ENCODE data around the gene PACS1. TPM values are rescaled to one million over a fixed set of nuclear protein-coding genes. Genes with fewer than 3 reads are reported as not detected.
A peak's percentile ranks its signal among the peaks of the same experiment; 100 is the strongest.

The PACS1 gene
- total RNA-seq, 5 donors from 2014 or later (not counting 1 experiment from before 2014, with no cell fraction given): 222 to 268 (median 236) TPM

GRCh38 chr11:66238786-66239413 is 168.8 kb downstream of the PACS1 start:
- Histone ChIP-seq H3K4me1 (ENCODE audit: control insufficient read depth in 1 of 2, extremely low read depth in 1 of 2, insufficient read depth in 2 of 2, low read length in 2 of 2) (peaks cover 0 to 5% of the 10 kb centered on the region in 2 experiments), H3K4me3 (ENCODE audit: control insufficient read depth in 1 of 2, extremely low read depth in 1 of 2, low read length in 1 of 2) (no peak overlapping the region), H3K9me3 (no peaks in the 10 kb centered on the region), H3K27me3 (replicated peaks in 1 of 2; ENCODE audit: control insufficient read depth in 2 of 2, extremely low read depth in 1 of 2, insufficient read depth in 2 of 2, low read length in 1 of 2) (no peaks in the 10 kb centered on the region), H3K27ac (ENCODE audit: low read length) (no peak overlapping the region), H3K36me3 (ENCODE audit: control insufficient read depth in 2 of 2, extremely low read depth in 1 of 2, insufficient read depth in 1 of 2, low read length in 1 of 2) (peaks cover 23 to 92% of the 10 kb centered on the region in 2 donors)
- DNase-seq (no peak), ATAC-seq (replicated peaks in 1 of 4) (no peak)
- H3K27ac Mint-ChIP-seq: peak overlapping the region in 1 of 2 donors; percentile 39
- 93% methylated on average over 12 of the region's 17 CpGs for WGBS (ENCODE audit: insufficient coverage)
- H3K27me3 Mint-ChIP-seq: no peaks in the 10 kb centered on the region
- no peaks in the 10 kb centered on the region for H3K9me3 Mint-ChIP-seq
- CTCF ChIA-PET: interaction anchor here in 1 of 2 donors (0.6 kb wide), 1 partner anchor 74 kb away, joined by 3 read pairs; no protein-coding TSS in a partner anchor
- peaks cover 0 to 8% (median 4%) of the 10 kb centered on the region in 3 donors for H3K4me1 Mint-ChIP-seq
- POLR2A ChIA-PET: no interaction called here
- no peak overlapping the region for H3K4me3 Mint-ChIP-seq
- peaks cover 56% of the 10 kb centered on the region for H3K36me3 Mint-ChIP-seq

GRCh38 chr11:66239511-66239910 is 169.4 kb downstream of the PACS1 start:
- Histone ChIP-seq H3K27ac (ENCODE audit: low read length) (no peak overlapping the region), H3K36me3 (ENCODE audit: control insufficient read depth in 2 of 2, extremely low read depth in 1 of 2, insufficient read depth in 1 of 2, low read length in 1 of 2) (peaks cover 25 to 91% of the 10 kb centered on the region in 2 donors), H3K4me3 (ENCODE audit: control insufficient read depth in 1 of 2, extremely low read depth in 1 of 2, low read length in 1 of 2) (no peak overlapping the region), H3K9me3 (no peaks in the 10 kb centered on the region), H3K4me1 (ENCODE audit: control insufficient read depth in 1 of 2, extremely low read depth in 1 of 2, insufficient read depth in 2 of 2, low read length in 2 of 2) (peaks cover 0 to 5% of the 10 kb centered on the region in 2 experiments), H3K27me3 (replicated peaks in 1 of 2; ENCODE audit: control insufficient read depth in 2 of 2, extremely low read depth in 1 of 2, insufficient read depth in 2 of 2, low read length in 1 of 2) (no peaks in the 10 kb centered on the region)
- H3K4me1 Mint-ChIP-seq: peaks cover 0 to 8% (median 4%) of the 10 kb centered on the region in 3 donors
- CTCF ChIA-PET: interaction anchor here in 1 of 2 donors (0.6 kb wide), 1 partner anchor 73 kb away, joined by 3 read pairs; no protein-coding TSS in a partner anchor
- no peak overlapping the region for H3K27ac Mint-ChIP-seq
- DNase-seq: no peak
- H3K36me3 Mint-ChIP-seq: peaks cover 54% of the 10 kb centered on the region
- H3K4me3 Mint-ChIP-seq: no peak overlapping the region
- WGBS (ENCODE audit: insufficient coverage): 90% methylated on average over 2 of the region's 3 CpGs
- H3K9me3 Mint-ChIP-seq: no peaks in the 10 kb centered on the region
- POLR2A ChIA-PET: no interaction called here
- ATAC-seq (replicated peaks in 1 of 4): no peak
- no peaks in the 10 kb centered on the region for H3K27me3 Mint-ChIP-seq

DNA sequence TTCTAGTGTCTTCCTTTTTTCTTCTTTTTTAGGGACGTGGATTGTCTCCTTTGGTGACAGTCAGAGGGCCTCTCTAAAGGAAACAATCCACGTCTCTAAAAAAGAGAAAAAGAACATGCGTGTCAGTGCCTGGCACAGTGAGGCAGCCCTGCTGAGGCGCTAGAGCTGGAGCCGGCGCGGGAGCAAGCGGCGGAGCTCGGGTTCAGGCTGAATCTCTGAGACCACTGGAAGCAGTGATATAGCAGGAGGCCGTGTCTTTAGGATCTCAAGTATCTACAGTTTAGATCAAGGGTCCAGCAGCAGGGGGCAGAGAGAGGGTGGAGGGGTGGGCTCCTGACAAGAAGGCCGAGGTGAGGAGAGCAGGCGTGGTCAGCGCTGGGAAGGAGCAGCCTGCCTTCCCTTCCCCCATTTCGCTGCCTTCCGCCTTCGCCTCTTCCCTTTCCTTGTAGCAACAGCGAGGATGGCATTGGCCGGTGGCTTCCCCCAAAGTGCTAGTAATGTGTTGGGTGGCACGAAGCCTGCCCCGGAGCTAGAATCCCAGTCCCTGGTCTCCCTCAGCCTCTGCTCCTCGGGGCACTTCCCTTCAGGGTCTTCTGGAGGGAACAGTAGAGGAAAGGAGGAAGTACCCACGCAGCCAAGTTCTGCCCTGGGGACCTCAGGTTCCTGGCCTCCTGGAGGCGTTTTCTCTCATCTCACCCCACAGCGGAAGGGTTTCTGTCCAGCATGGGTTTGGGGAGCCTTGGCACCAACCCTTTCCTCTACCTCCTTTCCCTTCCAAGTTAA is 170.1 kb downstream of the PACS1 start:
- no peak overlapping the region for H3K27ac ChIP-seq (ENCODE audit: low read length)
- ATAC-seq (replicated peaks in 1 of 4) (no peak), DNase-seq (no peak)
- H3K27ac Mint-ChIP-seq: peak overlapping the region in 1 of 2 donors; percentile 45
- H3K9me3 ChIP-seq: no peaks in the 10 kb centered on the region
- H3K4me3 ChIP-seq (ENCODE audit: control insufficient read depth in 1 of 2, extremely low read depth in 1 of 2, low read length in 1 of 2): no peak overlapping the region
- WGBS (ENCODE audit: insufficient coverage): 96% methylated on average over 12 of the region's 25 CpGs
- H3K36me3 Mint-ChIP-seq: peaks cover 52% of the 10 kb centered on the region
- CTCF ChIA-PET: no interaction called here
- peaks cover 29 to 91% of the 10 kb centered on the region in 2 donors for H3K36me3 ChIP-seq (ENCODE audit: control insufficient read depth in 2 of 2, extremely low read depth in 1 of 2, insufficient read depth in 1 of 2, low read length in 1 of 2)
- H3K27me3 Mint-ChIP-seq: no peaks in the 10 kb centered on the region
- no peak overlapping the region for H3K4me3 Mint-ChIP-seq
- no peaks in the 10 kb centered on the region for H3K27me3 ChIP-seq (replicated peaks in 1 of 2; ENCODE audit: control insufficient read depth in 2 of 2, extremely low read depth in 1 of 2, insufficient read depth in 2 of 2, low read length in 1 of 2)
- POLR2A ChIA-PET: no interaction called here
- peaks cover 0 to 8% (median 4%) of the 10 kb centered on the region in 3 donors for H3K4me1 Mint-ChIP-seq
- no peaks in the 10 kb centered on the region for H3K9me3 Mint-ChIP-seq
- peaks cover 0 to 5% of the 10 kb centered on the region in 2 experiments for H3K4me1 ChIP-seq (ENCODE audit: control insufficient read depth in 1 of 2, extremely low read depth in 1 of 2, insufficient read depth in 2 of 2, low read length in 2 of 2)

DNA sequence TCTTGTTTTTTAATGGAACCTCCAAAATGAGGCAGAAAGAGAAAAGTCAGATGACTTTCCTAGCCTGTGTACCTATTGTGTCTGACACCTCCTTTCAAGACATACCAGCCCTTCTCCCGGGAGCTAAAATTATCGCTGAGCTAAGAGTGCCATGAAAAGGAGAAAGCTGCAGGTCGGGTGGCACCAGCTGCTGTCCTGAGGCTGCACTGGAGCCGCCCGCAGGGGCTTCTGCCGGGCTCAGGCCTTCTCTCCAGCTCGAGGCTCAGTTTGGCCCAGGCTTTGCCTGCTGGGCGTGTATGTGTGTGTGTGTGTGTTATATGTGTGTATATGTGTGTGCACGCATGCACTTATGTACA is 170.7 kb downstream of the PACS1 start:
- POLR2A ChIA-PET: no interaction called here
- ATAC-seq (replicated peaks in 1 of 4): peak in 2 of 4 experiments; percentile 8 to 14
- CTCF ChIA-PET: no interaction called here
- Mint-ChIP-seq H3K27me3 (no peaks in the 10 kb centered on the region), H3K4me1 (peaks cover 0 to 8% (median 4%) of the 10 kb centered on the region in 3 donors), H3K9me3 (no peaks in the 10 kb centered on the region), H3K27ac (peak overlapping the region in 1 of 2 donors; percentile 45), H3K36me3 (peaks cover 46% of the 10 kb centered on the region), H3K4me3 (no peak overlapping the region)
- 100% methylated on average over 1 of the region's 9 CpGs for WGBS (ENCODE audit: insufficient coverage)
- peaks cover 0 to 5% of the 10 kb centered on the region in 2 experiments for H3K4me1 ChIP-seq (ENCODE audit: control insufficient read depth in 1 of 2, extremely low read depth in 1 of 2, insufficient read depth in 2 of 2, low read length in 2 of 2)
- no peaks in the 10 kb centered on the region for H3K9me3 ChIP-seq
- no peak for DNase-seq
- H3K27ac ChIP-seq (ENCODE audit: low read length): no peak overlapping the region
- no peak overlapping the region for H3K4me3 ChIP-seq (ENCODE audit: control insufficient read depth in 1 of 2, extremely low read depth in 1 of 2, low read length in 1 of 2)
- H3K36me3 ChIP-seq (ENCODE audit: control insufficient read depth in 2 of 2, extremely low read depth in 1 of 2, insufficient read depth in 1 of 2, low read length in 1 of 2): peaks cover 30 to 86% of the 10 kb centered on the region in 2 donors
- no peaks in the 10 kb centered on the region for H3K27me3 ChIP-seq (replicated peaks in 1 of 2; ENCODE audit: control insufficient read depth in 2 of 2, extremely low read depth in 1 of 2, insufficient read depth in 2 of 2, low read length in 1 of 2)

DNA sequence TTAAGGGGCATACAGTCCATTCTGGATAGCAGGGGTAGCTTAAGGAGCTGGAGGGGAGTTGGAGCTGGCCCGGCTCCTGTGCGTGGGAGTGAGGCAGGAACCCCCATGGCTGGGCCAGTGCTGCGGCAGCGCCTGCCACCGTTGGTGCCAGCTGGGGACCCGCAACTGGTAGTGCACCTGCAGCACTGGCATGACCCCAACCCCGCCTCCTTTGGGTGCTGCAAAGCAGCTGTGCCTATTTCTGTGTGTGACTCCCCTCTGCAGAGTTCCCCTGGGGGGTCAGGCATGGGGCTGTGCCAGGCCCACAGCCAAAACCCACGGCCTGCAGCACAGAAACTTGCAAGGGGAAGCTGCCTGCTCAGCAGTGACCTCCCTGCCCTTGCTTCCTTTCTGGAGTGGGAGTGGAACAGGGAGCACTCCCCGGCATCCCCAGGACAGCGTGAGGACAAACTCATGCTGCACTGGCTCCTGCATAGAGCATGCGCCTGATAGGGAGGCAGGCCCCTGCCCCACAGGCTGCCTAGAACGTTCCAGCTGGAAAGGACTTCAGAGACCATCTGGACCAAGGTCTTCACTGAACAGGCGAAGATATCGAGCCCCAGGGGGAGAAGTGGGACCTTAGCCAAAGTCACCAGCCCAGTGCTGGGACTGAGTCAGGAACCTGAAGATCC is 172.2 kb downstream of the PACS1 start:
- DNase-seq (no peak), ATAC-seq (replicated peaks in 1 of 4) (no peak)
- Histone ChIP-seq H3K27ac (ENCODE audit: low read length) (no peak overlapping the region), H3K27me3 (replicated peaks in 1 of 2; ENCODE audit: control insufficient read depth in 2 of 2, extremely low read depth in 1 of 2, insufficient read depth in 2 of 2, low read length in 1 of 2) (no peaks in the 10 kb centered on the region), H3K4me1 (ENCODE audit: control insufficient read depth in 1 of 2, extremely low read depth in 1 of 2, insufficient read depth in 2 of 2, low read length in 2 of 2) (peaks cover 0 to 5% of the 10 kb centered on the region in 2 experiments), H3K9me3 (no peaks in the 10 kb centered on the region), H3K4me3 (ENCODE audit: control insufficient read depth in 1 of 2, extremely low read depth in 1 of 2, low read length in 1 of 2) (no peak overlapping the region), H3K36me3 (ENCODE audit: control insufficient read depth in 2 of 2, extremely low read depth in 1 of 2, insufficient read depth in 1 of 2, low read length in 1 of 2) (peaks cover 32 to 80% of the 10 kb centered on the region in 2 donors)
- no peaks in the 10 kb centered on the region for H3K27me3 Mint-ChIP-seq
- ChIA-PET POLR2A (no interaction called here), CTCF (no interaction called here)
- peaks cover 3 to 8% (median 4%) of the 10 kb centered on the region in 3 donors for H3K4me1 Mint-ChIP-seq
- H3K36me3 Mint-ChIP-seq: peaks cover 44% of the 10 kb centered on the region
- no peaks in the 10 kb centered on the region for H3K9me3 Mint-ChIP-seq
- WGBS (ENCODE audit: insufficient coverage): 87% methylated on average over 14 of the region's 14 CpGs
- H3K4me3 Mint-ChIP-seq: no peak overlapping the region
- peak overlapping the region in 1 of 2 donors; percentile 44 for H3K27ac Mint-ChIP-seq

DNA sequence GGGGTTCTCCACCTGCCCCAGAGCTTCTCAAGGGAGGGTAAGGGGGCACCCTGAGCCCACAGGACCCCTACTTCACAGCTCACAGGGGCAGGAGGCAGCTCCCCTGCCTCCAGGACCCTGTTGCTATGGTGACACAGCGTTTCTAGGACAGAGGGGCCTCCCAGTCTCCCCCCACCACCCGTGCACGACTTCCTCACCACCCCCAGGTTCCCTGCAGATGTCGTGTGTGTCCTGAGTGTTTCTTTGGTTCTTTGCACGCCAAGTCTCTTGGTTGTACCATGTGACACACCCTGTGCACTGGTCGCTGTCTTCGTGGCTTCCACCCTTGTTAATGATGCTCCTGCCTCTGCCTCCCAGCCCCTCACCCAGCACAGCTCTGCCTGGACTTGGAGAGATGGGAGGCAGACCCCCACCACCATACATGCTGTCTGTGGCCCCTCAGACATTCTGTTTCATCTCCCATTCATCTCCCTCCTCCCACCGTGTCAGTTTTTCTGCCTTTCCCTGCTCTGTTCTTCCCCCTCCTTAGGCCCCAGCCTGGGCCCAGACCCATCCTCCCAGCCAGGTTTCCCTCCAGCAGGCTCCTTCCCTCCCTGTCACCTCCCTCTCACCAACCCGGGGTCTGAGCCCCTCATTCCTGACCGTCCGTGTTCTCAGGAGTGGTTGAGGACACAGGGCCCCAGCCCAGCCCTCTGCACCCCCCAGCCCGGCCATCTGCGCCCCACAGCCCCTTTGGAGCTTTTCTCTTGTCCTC is 173.9 kb downstream of the PACS1 start:
- Histone ChIP-seq H3K4me1 (ENCODE audit: control insufficient read depth in 1 of 2, extremely low read depth in 1 of 2, insufficient read depth in 2 of 2, low read length in 2 of 2) (peaks cover 0 to 5% of the 10 kb centered on the region in 2 experiments), H3K9me3 (no peaks in the 10 kb centered on the region), H3K36me3 (ENCODE audit: control insufficient read depth in 2 of 2, extremely low read depth in 1 of 2, insufficient read depth in 1 of 2, low read length in 1 of 2) (peaks cover 25 to 73% of the 10 kb centered on the region in 2 donors), H3K4me3 (ENCODE audit: control insufficient read depth in 1 of 2, extremely low read depth in 1 of 2, low read length in 1 of 2) (no peak overlapping the region), H3K27me3 (replicated peaks in 1 of 2; ENCODE audit: control insufficient read depth in 2 of 2, extremely low read depth in 1 of 2, insufficient read depth in 2 of 2, low read length in 1 of 2) (no peaks in the 10 kb centered on the region), H3K27ac (ENCODE audit: low read length) (no peak overlapping the region)
- ChIA-PET POLR2A (interaction anchor here in 1 of 2 donors (0.6 kb wide), 1 partner anchor 16 kb away, joined by 4 read pairs; no protein-coding TSS in a partner anchor), CTCF (no interaction called here)
- H3K27me3 Mint-ChIP-seq: no peaks in the 10 kb centered on the region
- no peak overlapping the region for H3K4me3 Mint-ChIP-seq
- peaks cover 38% of the 10 kb centered on the region for H3K36me3 Mint-ChIP-seq
- H3K27ac Mint-ChIP-seq: peak overlapping the region; percentile 55 to 64
- peaks cover 3 to 8% (median 3%) of the 10 kb centered on the region in 3 donors for H3K4me1 Mint-ChIP-seq
- no peak for DNase-seq
- ATAC-seq (replicated peaks in 1 of 4): no peak
- WGBS (ENCODE audit: insufficient coverage): 69% methylated on average over 8 of the region's 13 CpGs
- H3K9me3 Mint-ChIP-seq: no peaks in the 10 kb centered on the region

All from T-cell (primary cell).